ENCODE results near the gene DLG2. TPM values are rescaled to one million over a fixed set of nuclear protein-coding genes. Genes with fewer than 3 reads are reported as not detected.

Gene DLG2
- total RNA-seq, 4 donors from 2014 or later, result 7.3 to 14.1 (median 11.1) TPM

GRCh38 chr11:84747871-84748270, 879.3 kb downstream of the DLG2 start:
- Histone ChIP-seq H3K9me3 (no peaks in the 10 kb centered on the region), H3K4me3 (no peak overlapping the region), H3K36me3 (no peaks in the 10 kb centered on the region), H3K4me1 (no peaks in the 10 kb centered on the region), H3K27ac (replicated peaks in 1 of 4) (no peak overlapping the region), H3K27me3 (no peaks in the 10 kb centered on the region)
- WGBS, result 74% methylated on average over 2 of the region's 2 CpGs
- intact Hi-C loops (cut with DNase I), result no loop called here
- TF ChIP-seq POLR2AphosphoS5 (IDR thresholded peaks at IDR 0.05), result no peak
- no peak for TF ChIP-seq POLR2A (IDR thresholded peaks at IDR 0.05; ENCODE audit: low read depth)
- no peak for TF ChIP-seq EP300 (IDR thresholded peaks at IDR 0.05)
- no peak for TF ChIP-seq CTCF (IDR thresholded peaks at IDR 0.05)
- no peak for DNase-seq (ENCODE audit: extremely low spot score)

DNA sequence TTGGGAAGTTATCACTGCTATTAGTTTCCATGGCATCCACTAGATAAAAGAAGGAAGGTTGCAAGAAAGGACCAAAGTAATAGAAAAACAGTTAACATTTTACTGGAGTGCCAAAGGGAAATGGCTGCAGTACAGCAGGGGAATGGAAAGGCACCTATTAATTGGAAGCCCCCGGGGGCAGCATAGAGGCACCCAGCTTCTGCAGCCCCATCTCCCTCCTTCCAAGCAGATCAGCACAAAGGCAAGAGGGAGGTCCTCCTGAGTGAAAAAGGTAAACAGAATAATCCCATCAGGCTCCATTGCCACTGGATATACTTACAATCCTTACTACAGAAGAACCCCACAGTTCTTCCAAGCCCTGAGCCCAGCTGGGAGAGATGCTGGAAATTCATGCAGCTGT, 887.1 kb downstream of the DLG2 start:
- Histone ChIP-seq H3K27me3 (no peaks in the 10 kb centered on the region), H3K36me3 (no peaks in the 10 kb centered on the region), H3K9me3 (no peaks in the 10 kb centered on the region), H3K4me1 (no peaks in the 10 kb centered on the region), H3K4me3 (no peak overlapping the region), H3K27ac (replicated peaks in 1 of 4) (no peak overlapping the region)
- WGBS, result 90% methylated on average over 1 of the region's 1 CpG
- no peak for TF ChIP-seq POLR2A (IDR thresholded peaks at IDR 0.05; ENCODE audit: low read depth)
- no peak for DNase-seq (ENCODE audit: extremely low spot score)
- intact Hi-C loops (cut with DNase I), result no loop called here

DNA sequence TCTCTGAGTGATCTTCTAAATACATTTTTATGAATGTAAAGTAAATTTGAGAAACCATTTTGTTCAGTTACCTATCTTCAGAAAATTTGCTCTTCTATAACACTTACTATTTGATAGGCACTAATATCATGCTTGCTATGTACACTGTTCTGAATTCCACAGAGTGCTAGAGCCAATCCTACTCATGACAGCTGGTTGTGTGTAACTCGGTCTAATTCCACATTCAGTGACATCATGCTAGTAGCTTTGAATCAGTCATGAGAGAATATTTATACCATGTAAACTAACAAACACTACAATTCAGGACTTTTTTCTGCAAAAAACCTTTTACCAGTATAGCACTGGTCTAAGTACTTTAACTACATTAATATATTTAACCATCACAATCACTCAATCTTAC, 902.9 kb downstream of the DLG2 start:
- DNase-seq (ENCODE audit: extremely low spot score), result no peak
- Histone ChIP-seq H3K9me3 (no peaks in the 10 kb centered on the region), H3K36me3 (no peaks in the 10 kb centered on the region), H3K27me3 (no peaks in the 10 kb centered on the region), H3K4me1 (peaks cover 4 to 20% (median 16%) of the 10 kb centered on the region in 4 donors), H3K27ac (replicated peaks in 1 of 4) (no peak overlapping the region), H3K4me3 (no peak overlapping the region)
- intact Hi-C loops (cut with DNase I), result no loop called here
- TF ChIP-seq CTCF (IDR thresholded peaks at IDR 0.05), result no peak
- 86% methylated on average over 1 of the region's 1 CpG for WGBS

GRCh38 chr11:84722583-84723108, 904.5 kb downstream of the DLG2 start:
- DNase-seq (ENCODE audit: extremely low spot score), result no peak
- H3K27ac ChIP-seq (replicated peaks in 1 of 4), result no peak overlapping the region
- no peaks in the 10 kb centered on the region for H3K36me3 ChIP-seq
- H3K4me1 ChIP-seq, result peaks cover 4 to 20% (median 16%) of the 10 kb centered on the region in 4 donors
- 80% methylated on average over 3 of the region's 3 CpGs for WGBS
- H3K4me3 ChIP-seq, result no peak overlapping the region
- H3K9me3 ChIP-seq, result no peaks in the 10 kb centered on the region
- no peaks in the 10 kb centered on the region for H3K27me3 ChIP-seq
- intact Hi-C loops (cut with DNase I), result no loop called here
- no peak for TF ChIP-seq POLR2A (IDR thresholded peaks at IDR 0.05; ENCODE audit: low read depth)

DNA sequence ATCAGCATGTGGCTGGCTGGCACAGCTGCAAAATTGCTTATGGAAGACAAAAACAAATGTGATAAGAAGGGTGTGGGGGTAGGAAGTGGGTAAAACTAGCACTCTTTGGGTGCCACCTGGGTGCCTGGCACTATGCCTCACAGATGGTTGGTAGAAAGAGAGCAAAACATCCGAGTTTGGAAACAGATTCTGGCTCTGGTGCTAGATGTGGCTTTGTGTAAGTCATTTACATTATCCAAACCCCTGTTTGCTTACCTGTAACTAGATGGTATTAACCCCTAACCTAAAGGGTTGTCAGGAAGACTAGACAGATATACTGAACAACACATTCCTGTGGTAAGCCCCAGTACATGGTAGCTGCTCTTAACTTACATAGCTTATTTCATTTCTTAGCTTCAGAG, 905.6 kb downstream of the DLG2 start:
- DNase-seq (ENCODE audit: extremely low spot score), result no peak
- no peaks in the 10 kb centered on the region for H3K27me3 ChIP-seq
- H3K4me1 ChIP-seq, result peaks cover 4 to 20% (median 16%) of the 10 kb centered on the region in 4 donors
- intact Hi-C loops (cut with DNase I), result no loop called here
- H3K27ac ChIP-seq (replicated peaks in 1 of 4), result no peak overlapping the region
- H3K4me3 ChIP-seq, result peak overlapping the region in 1 of 4 donors; percentile 62
- WGBS, result 56% methylated on average over 1 of the region's 1 CpG
- TF ChIP-seq POLR2A (IDR thresholded peaks at IDR 0.05; ENCODE audit: low read depth), result no peak
- TF ChIP-seq CTCF (IDR thresholded peaks at IDR 0.05), result no peak
- no peak for TF ChIP-seq POLR2AphosphoS5 (IDR thresholded peaks at IDR 0.05)
- TF ChIP-seq EP300 (IDR thresholded peaks at IDR 0.05), result no peak
- no peaks in the 10 kb centered on the region for H3K9me3 ChIP-seq
- no peaks in the 10 kb centered on the region for H3K36me3 ChIP-seq

DNA sequence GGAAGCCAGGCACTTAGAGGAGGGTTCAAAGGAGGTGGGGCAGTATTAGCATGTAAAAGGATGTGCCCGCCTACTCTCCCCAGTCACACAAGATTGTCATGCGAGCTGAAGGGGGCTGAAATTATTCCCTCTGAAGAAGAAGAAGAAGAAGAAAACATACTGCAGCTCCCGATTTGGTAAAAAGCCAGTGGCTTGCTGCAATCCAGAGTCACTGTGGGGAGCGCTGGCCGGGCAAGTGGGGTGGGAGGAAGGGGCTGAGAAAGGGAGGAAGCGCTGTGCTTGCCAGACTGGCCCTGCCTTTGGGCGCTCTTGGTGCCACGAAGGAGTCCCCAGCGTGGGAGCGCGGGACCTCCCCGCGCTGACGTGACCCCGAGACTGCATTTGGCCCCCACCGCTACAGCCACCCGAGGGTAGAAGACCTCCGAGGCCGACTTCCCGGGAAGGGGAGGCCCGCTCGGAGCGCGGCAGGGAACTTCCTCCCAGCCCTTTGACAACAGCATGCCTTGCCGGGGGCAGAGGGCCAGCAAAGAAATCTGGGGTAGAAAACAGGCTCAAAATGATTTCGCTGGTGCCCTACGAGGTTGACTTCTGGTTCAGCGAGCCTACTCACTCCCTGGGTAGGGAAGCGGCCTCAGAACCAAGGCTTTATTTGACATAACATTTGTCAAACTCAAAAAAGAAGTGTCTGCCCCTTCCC, 906.3 kb downstream of the DLG2 start:
- intact Hi-C loops (cut with DNase I), result no loop called here
- TF ChIP-seq POLR2A (IDR thresholded peaks at IDR 0.05; ENCODE audit: low read depth), result no peak
- no peak for TF ChIP-seq POLR2AphosphoS5 (IDR thresholded peaks at IDR 0.05)
- no peak for TF ChIP-seq CTCF (IDR thresholded peaks at IDR 0.05)
- TF ChIP-seq EP300 (IDR thresholded peaks at IDR 0.05), result no peak
- Histone ChIP-seq H3K36me3 (no peaks in the 10 kb centered on the region), H3K27me3 (no peaks in the 10 kb centered on the region), H3K4me1 (peaks cover 4 to 20% (median 16%) of the 10 kb centered on the region in 4 donors), H3K27ac (replicated peaks in 1 of 4) (peak overlapping the region in 1 of 4 donors; percentile 45), H3K9me3 (no peaks in the 10 kb centered on the region), H3K4me3 (peak overlapping the region; percentile 59 to 71 (median 63))
- 1% methylated on average over 12 of the region's 29 CpGs for WGBS
- DNase-seq (ENCODE audit: extremely low spot score), result no peak
